Measurements from ENCODE around the gene DOCK9. TPM values are rescaled to one million over a fixed set of nuclear protein-coding genes. Genes with fewer than 3 reads are reported as not detected.

DOCK9 gene
- total and polyA plus RNA-seq, 2 donors (not counting 3 experiments of a cell fraction or from before 2014, with no cell fraction given) = 147 to 323 TPM

DNA sequence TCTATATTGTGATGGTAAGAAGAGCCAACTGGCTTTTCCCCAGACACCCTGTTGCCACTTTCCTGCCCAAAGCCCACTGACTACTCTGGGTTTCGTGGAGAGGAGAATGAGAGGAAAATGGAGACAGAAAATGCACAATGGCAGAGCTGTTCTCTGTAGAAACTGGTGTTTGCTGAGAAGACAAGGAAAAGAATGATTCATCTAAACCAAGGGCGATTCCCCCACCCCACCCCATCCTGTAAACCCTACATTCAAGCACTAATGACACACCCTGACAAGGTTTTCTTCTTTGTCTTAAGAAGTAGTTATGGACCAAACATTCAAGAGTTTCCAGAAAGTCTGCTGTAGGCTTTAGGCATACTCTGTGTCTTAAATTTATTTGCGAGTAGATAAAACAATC is 68.8 kb downstream of the DOCK9 start:
- TF ChIP-seq EZH2 (IDR thresholded peaks at IDR 0.05; ENCODE audit: borderline replicate concordance, low read depth, low read length, severe bottlenecking) = no peak
- TF ChIP-seq FOS (IDR thresholded peaks at IDR 0.05; ENCODE audit: borderline replicate concordance, insufficient read depth, low read length) = peak; percentile 62
- Histone ChIP-seq H2AFZ (ENCODE audit: low read depth, low read length) (no peak overlapping the region), H4K20me1 (replicated peaks; ENCODE audit: control insufficient read depth, extremely low read depth, insufficient read depth, low read length) (no peaks in the 10 kb centered on the region), H3K79me2 (ENCODE audit: control insufficient read depth, insufficient read depth, low read length) (no peaks in the 10 kb centered on the region), H3K27ac (ENCODE audit: insufficient read depth, low read depth, low read length) (peak overlapping the region; percentile 99), H3K9ac (replicated peaks; ENCODE audit: extremely low read depth, insufficient read depth, low read length) (peak overlapping the region; percentile 92), H3K27me3 (ENCODE audit: control insufficient read depth in 2 of 2, insufficient read depth in 2 of 2, low read length in 2 of 2) (no peaks in the 10 kb centered on the region), H3K9me1 (replicated peaks; ENCODE audit: control insufficient read depth, extremely low read depth, insufficient read depth, low read length) (no peaks in the 10 kb centered on the region), H3K4me2 (ENCODE audit: insufficient read depth, low read length) (no peak overlapping the region), H3K4me1 (ENCODE audit: control insufficient read depth, extremely low read depth, insufficient read depth, low read length) (peaks cover 59% of the 10 kb centered on the region), H3K9me3 (replicated peaks; ENCODE audit: control insufficient read depth, insufficient read depth, low read length) (no peaks in the 10 kb centered on the region), H3K36me3 (ENCODE audit: control insufficient read depth in 2 of 2, extremely low read depth in 1 of 2, insufficient read depth in 2 of 2, low read length in 2 of 2) (peaks cover 6 to 14% of the 10 kb centered on the region in 2 experiments), H3K4me3 (replicated peaks in 1 of 3; ENCODE audit: insufficient read depth in 1 of 3, low read depth in 1 of 3, low read length in 3 of 3) (no peak overlapping the region)
- no TSS peak for BruUV-seq (replicated peaks)
- ChIA-PET POLR2A (interaction anchor here (0.7 kb wide), 1 partner anchor 70 kb away, joined by 3 read pairs; no protein-coding TSS in a partner anchor), CTCF (interaction anchor here (1.0 to 1.7 kb wide), 5 partner anchors 17 to 125 kb away, joined by 3 to 4 read pairs (median 4); partner anchors contain the start of gene DOCK9)
- intact Hi-C loops (cut with micrococcal nuclease) (no loop called here), dilution Hi-C loops (cut with MboI; ENCODE audit: extremely low pct_ligation_motif_present, low sequenced_read_pairs) (no loop called here)
- FAIRE-seq (peak; percentile 74), DNase-seq (ENCODE audit: low read depth, low spot score) (peak; percentile 64)

DNA sequence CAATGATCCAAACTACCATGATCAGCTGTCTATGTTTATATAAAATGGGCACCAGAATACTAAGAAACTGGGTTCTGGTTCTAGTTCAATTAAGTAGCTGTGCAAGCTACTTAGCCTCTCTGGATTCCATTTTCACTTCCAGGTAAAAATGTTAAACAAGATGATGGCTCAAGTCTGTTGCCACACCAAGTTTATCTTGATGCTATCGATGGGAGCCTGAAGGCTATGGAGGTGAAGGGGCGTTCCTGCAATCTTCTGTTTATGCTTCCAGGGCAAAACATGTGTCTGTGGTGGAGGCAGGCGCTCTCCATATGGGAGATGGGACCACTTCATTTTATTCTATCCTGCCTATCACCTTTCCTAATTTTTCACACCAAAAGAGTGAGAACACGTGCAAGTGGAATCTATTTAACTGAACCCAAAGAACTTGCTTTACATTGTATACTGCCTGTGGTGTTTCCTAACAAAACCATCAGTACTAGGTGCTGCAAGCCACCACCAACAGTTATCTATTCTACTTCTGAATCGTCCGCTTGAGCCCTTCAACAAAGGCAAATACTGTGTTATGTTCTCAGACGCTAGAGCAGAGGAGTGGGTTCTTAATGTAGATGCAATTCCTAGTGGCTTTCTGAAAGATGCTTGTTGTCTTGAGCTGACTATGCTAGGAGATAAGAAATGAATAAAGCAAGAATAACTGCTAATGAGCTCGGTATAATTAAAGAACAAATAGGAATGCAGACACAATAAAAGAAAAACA is 70.9 kb downstream of the DOCK9 start:
- H3K4me3 ChIP-seq (replicated peaks in 1 of 3; ENCODE audit: insufficient read depth in 1 of 3, low read depth in 1 of 3, low read length in 3 of 3) = no peak overlapping the region

More for the DNA sequence above, 70.9 kb downstream of the DOCK9 start:
- no peak overlapping the region for H3K9ac ChIP-seq (replicated peaks; ENCODE audit: extremely low read depth, insufficient read depth, low read length)
- dilution Hi-C loops (cut with MboI; ENCODE audit: extremely low pct_ligation_motif_present, low sequenced_read_pairs) (no loop called here), intact Hi-C loops (cut with micrococcal nuclease) (no loop called here)
- H2AFZ ChIP-seq (ENCODE audit: low read depth, low read length) = no peak overlapping the region
- H3K27ac ChIP-seq (ENCODE audit: insufficient read depth, low read depth, low read length) = no peak overlapping the region
- no peaks in the 10 kb centered on the region for H3K27me3 ChIP-seq (ENCODE audit: control insufficient read depth in 2 of 2, insufficient read depth in 2 of 2, low read length in 2 of 2)
- POLR2A ChIA-PET = no interaction called here
- no peaks in the 10 kb centered on the region for H4K20me1 ChIP-seq (replicated peaks; ENCODE audit: control insufficient read depth, extremely low read depth, insufficient read depth, low read length)
- DNase-seq (ENCODE audit: low read depth, low spot score) (no peak), FAIRE-seq (no peak)
- H3K9me1 ChIP-seq (replicated peaks; ENCODE audit: control insufficient read depth, extremely low read depth, insufficient read depth, low read length) = no peaks in the 10 kb centered on the region
- H3K9me3 ChIP-seq (replicated peaks; ENCODE audit: control insufficient read depth, insufficient read depth, low read length) = no peaks in the 10 kb centered on the region
- H3K4me2 ChIP-seq (ENCODE audit: insufficient read depth, low read length) = no peak overlapping the region
- H3K36me3 ChIP-seq (ENCODE audit: control insufficient read depth in 2 of 2, extremely low read depth in 1 of 2, insufficient read depth in 2 of 2, low read length in 2 of 2) = peaks cover 14 to 18% of the 10 kb centered on the region in 2 experiments
- CTCF ChIA-PET = interaction anchor here (1.0 to 2.0 kb wide), 3 partner anchors 10 to 13 kb away, joined by 3 to 5 read pairs (median 4); no protein-coding TSS in a partner anchor
- H3K4me1 ChIP-seq (ENCODE audit: control insufficient read depth, extremely low read depth, insufficient read depth, low read length) = peaks cover 45% of the 10 kb centered on the region
- no peak for TF ChIP-seq GATA2 (IDR thresholded peaks at IDR 0.05; ENCODE audit: insufficient read depth, insufficient read length, low read depth, low read length)
- TF ChIP-seq, protein P1, sequence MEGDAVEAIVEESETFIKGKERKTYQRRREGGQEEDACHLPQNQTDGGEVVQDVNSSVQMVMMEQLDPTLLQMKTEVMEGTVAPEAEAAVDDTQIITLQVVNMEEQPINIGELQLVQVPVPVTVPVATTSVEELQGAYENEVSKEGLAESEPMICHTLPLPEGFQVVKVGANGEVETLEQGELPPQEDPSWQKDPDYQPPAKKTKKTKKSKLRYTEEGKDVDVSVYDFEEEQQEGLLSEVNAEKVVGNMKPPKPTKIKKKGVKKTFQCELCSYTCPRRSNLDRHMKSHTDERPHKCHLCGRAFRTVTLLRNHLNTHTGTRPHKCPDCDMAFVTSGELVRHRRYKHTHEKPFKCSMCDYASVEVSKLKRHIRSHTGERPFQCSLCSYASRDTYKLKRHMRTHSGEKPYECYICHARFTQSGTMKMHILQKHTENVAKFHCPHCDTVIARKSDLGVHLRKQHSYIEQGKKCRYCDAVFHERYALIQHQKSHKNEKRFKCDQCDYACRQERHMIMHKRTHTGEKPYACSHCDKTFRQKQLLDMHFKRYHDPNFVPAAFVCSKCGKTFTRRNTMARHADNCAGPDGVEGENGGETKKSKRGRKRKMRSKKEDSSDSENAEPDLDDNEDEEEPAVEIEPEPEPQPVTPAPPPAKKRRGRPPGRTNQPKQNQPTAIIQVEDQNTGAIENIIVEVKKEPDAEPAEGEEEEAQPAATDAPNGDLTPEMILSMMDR (IDR thresholded peaks at IDR 0.05; ENCODE audit: extremely low read depth in 1 of 2, insufficient read depth in 1 of 2, low read depth in 1 of 2, low read length in 2 of 2) = no peak
- TF ChIP-seq POLR2AphosphoS5 (IDR thresholded peaks at IDR 0.05; ENCODE audit: insufficient read depth, low read depth, low read length) = no peak
- no peak for TF ChIP-seq EZH2 (IDR thresholded peaks at IDR 0.05; ENCODE audit: borderline replicate concordance, low read depth, low read length, severe bottlenecking)
- no peak for TF ChIP-seq POLR2A (IDR thresholded peaks at IDR 0.05; ENCODE audit: low read depth, low read length)
- no peak for TF ChIP-seq FOS (IDR thresholded peaks at IDR 0.05; ENCODE audit: borderline replicate concordance, insufficient read depth, low read length)
- TF ChIP-seq MYC (IDR thresholded peaks at IDR 0.05; ENCODE audit: low read depth, low read length) = no peak
- no peak for TF ChIP-seq JUN (IDR thresholded peaks at IDR 0.05; ENCODE audit: borderline replicate concordance, insufficient read depth, insufficient read length, low read depth)
- TF ChIP-seq, protein P2, sequence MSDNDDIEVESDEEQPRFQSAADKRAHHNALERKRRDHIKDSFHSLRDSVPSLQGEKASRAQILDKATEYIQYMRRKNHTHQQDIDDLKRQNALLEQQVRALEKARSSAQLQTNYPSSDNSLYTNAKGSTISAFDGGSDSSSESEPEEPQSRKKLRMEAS (IDR thresholded peaks at IDR 0.05; ENCODE audit: insufficient read depth, insufficient read length) = no peak
- BruUV-seq (replicated peaks) = no TSS peak
- H3K79me2 ChIP-seq (ENCODE audit: control insufficient read depth, insufficient read depth, low read length) = no peaks in the 10 kb centered on the region

Measured in endothelial cell of umbilical vein (primary cell).